ENCODE measurements around the gene ITGAL. TPM values are rescaled to one million over a fixed set of nuclear protein-coding genes. Genes with fewer than 3 reads are reported as not detected.

Gene ITGAL
- total and polyA plus RNA-seq, 2 of the 13 experiments (the other 11 are each of a cell fraction or from before 2014, with no cell fraction given), result 0.86 to 1.2 TPM

- POLR2A ChIA-PET, result interaction anchor here (0.6 to 1.1 kb wide), 3 partner anchors 12 to 1927 kb away, joined by 3 to 4 read pairs (median 3); no protein-coding TSS in a partner anchor
- BruUV-seq (replicated peaks), result no TSS peak
These were observed 15.3 kb upstream of the ITGAL start for GRCh38 chr16:30457256-30457655.

More at GRCh38 chr16:30457256-30457655, 15.3 kb upstream of the ITGAL start:
- in situ Hi-C loops (cut with HindIII; ENCODE audit: extremely low pct_ligation_motif_present, low pct_unique_long_range_greater_than_20kb), result loop anchor here (5.0 kb wide), 1 partner anchor 60 kb away; no protein-coding TSS in a partner anchor
- H3K4me1 ChIP-seq (ENCODE audit: insufficient read depth, low read length), result peaks cover 78% of the 10 kb centered on the region
- no peak overlapping the region for H3K4me3 ChIP-seq (replicated peaks in 1 of 3; ENCODE audit: insufficient read depth in 1 of 3, low read depth in 2 of 3, low read length in 3 of 3)
- no peaks in the 10 kb centered on the region for H3K36me3 ChIP-seq (replicated peaks in 1 of 2; ENCODE audit: control insufficient read depth in 1 of 2, insufficient read depth in 2 of 2, low read length in 2 of 2)
- no peak overlapping the region for H3K4me2 ChIP-seq (ENCODE audit: low read depth, low read length)
- FAIRE-seq (peak; percentile 21), ATAC-seq (no peak), DNase-seq (ENCODE audit: low spot score) (no peak)
- H3K9me3 ChIP-seq (ENCODE audit: low read length), result no peaks in the 10 kb centered on the region
- H4K20me1 ChIP-seq (ENCODE audit: insufficient read depth, low read length), result no peaks in the 10 kb centered on the region
- intact Hi-C loops (cut with micrococcal nuclease; ENCODE audit: unreplicated experiment), result no loop called here
- H3K27ac ChIP-seq (ENCODE audit: extremely low read length, insufficient read depth, low read length), result no peak overlapping the region
- CTCF ChIA-PET (ENCODE audit: low intra/inter-chr PET ratio, low total read pairs), result no interaction called here
- no peaks in the 10 kb centered on the region for H3K79me2 ChIP-seq (ENCODE audit: insufficient read depth, low read length)
- WGBS (ENCODE audit: low lambda C conversion rate), result 83% methylated on average over 1 of the region's 1 CpG
- TF ChIP-seq ZNF446 (CRISPR knock-in tag; IDR thresholded peaks at IDR 0.05) (0 out of 2 replicates have a peak, but pooled peaks have one; percentile 24), ZNF318 (CRISPR knock-in tag; IDR thresholded peaks at IDR 0.05) (no peak), ZBTB26 (CRISPR knock-in tag; IDR thresholded peaks at IDR 0.05; ENCODE audit: borderline replicate concordance) (no peak), MTERF4 (CRISPR knock-in tag; IDR thresholded peaks at IDR 0.05) (0 out of 2 replicates have a peak, but pooled peaks have one; percentile 36)
- H3K9ac ChIP-seq (ENCODE audit: insufficient read depth, low read depth, low read length), result no peak overlapping the region
- H3K27me3 ChIP-seq (ENCODE audit: control insufficient read depth in 1 of 2, insufficient read depth in 2 of 2, low read length in 2 of 2), result no peaks in the 10 kb centered on the region
- H2AFZ ChIP-seq (ENCODE audit: low read length), result no peak overlapping the region
